ENCODE measurements around the gene AMH.

Gene AMH

DNA sequence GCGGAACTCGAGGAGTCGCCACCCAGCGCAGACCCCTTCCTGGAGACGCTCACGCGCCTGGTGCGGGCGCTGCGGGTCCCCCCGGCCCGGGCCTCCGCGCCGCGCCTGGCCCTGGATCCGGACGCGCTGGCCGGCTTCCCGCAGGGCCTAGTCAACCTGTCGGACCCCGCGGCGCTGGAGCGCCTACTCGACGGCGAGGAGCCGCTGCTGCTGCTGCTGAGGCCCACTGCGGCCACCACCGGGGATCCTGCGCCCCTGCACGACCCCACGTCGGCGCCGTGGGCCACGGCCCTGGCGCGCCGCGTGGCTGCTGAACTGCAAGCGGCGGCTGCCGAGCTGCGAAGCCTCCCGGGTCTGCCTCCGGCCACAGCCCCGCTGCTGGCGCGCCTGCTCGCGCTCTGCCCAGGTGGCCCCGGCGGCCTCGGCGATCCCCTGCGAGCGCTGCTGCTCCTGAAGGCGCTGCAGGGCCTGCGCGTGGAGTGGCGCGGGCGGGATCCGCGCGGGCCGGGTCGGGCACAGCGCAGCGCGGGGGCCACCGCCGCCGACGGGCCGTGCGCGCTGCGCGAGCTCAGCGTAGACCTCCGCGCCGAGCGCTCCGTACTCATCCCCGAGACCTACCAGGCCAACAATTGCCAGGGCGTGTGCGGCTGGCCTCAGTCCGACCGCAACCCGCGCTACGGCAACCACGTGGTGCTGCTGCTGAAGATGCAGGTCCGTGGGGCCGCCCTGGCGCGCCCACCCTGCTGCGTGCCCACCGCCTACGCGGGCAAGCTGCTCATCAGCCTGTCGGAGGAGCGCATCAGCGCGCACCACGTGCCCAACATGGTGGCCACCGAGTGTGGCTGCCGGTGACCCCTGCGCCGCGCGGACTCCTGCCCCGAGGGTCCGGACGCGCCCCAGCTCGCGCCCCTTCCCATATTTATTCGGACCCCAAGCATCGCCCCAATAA lies 2.3 kb downstream of the AMH start:
- no peak for DNase-seq

- DNase-seq = no peak
Measured at GRCh38 chr19:2252055-2252796, 3.1 kb downstream of the AMH start.

DNA sequence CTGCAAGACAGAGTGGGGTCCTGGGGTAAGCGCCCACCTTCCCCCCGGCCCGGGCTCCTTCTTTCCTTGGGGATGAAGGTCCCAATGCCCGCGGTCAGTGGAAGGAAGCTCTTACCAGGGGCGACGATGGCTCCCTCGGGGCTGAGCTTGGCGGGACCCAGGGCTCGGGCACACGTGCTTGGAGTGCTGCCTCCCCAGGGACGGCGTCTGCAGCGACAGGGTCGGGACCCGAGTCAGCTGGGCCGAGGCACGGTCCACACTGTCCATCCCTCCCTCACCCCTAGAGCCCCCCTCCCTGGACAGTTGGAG lies 3.6 kb downstream of the AMH start:
- DNase-seq = no peak

- DNase-seq = peak; percentile 61
Measured at GRCh38 chr19:2253106-2254063, 4.3 kb downstream of the AMH start.

DNA sequence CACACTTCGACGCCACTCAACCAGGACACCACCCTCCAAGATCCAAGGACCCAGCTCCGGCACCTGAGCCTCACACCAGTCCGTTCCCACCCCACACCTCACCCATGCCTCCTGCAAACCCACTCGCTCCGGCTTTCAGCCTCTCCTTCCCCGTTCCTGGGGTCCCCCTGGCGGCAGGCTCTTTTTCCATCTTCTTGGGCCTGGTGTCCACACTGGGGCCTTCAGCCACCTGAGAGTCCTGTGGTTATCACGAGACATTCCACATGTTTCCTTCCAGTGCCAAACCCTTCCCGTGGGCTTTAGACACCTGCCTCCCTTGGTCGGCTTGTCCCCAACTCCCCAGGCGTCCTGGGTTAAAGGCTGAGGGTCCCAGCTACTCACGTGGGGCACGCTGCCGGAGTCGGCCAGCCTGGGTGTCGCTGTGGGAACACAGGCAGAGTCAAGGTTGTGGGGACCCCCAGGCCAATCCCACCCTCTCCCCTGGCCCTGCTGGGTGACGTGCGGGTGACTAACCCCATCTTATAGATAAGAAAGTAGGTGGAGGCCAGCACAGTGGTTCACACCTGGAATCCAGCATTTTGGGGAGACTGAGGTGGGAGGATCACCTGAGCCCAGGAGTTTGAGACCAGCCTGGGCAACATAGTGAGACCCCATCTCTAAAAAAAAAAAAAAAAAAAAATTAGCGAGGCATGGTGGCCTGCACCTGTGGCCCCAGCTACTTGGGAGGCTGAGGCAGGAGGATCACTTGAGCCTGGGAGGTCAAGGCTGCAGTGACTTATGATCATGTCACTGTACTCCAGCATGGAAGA lies 5.1 kb downstream of the AMH start:
- DNase-seq = no peak

DNA sequence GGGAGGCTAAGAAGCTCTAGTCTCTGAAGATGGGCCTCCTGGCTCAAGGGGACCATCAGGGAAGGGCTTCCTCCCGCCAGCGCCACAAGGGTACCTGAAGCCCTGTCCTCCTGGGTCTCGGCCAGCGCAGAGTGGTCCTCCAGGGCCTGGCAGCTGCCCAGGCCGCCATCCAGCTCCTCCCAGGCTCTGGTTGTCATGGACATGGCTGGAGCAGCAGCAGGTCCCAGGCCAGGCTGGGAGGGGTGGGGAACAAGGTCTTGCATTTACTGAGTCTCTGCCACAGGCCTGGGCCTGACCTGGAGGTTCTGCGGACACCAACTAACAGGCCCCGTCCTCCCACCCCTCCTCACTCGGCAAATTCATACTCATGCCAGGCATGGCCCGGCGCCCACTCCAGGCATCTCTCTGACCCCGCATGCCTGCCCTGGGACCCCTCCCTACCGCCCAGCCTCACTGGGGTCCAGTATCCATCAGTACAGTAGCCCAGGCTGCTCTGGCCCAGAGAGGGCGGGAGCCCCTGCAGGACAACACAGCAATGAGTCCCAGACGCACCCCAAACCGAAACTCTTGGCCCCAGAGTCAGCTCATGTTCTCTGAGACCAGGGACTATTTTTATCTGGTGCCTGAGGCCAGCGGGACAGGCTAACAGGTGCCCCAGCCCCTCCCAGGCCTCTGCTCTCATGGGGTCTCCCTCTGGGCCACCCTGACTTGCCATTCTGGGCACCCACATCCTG lies 6.2 kb downstream of the AMH start:
- DNase-seq = no peak

DNA sequence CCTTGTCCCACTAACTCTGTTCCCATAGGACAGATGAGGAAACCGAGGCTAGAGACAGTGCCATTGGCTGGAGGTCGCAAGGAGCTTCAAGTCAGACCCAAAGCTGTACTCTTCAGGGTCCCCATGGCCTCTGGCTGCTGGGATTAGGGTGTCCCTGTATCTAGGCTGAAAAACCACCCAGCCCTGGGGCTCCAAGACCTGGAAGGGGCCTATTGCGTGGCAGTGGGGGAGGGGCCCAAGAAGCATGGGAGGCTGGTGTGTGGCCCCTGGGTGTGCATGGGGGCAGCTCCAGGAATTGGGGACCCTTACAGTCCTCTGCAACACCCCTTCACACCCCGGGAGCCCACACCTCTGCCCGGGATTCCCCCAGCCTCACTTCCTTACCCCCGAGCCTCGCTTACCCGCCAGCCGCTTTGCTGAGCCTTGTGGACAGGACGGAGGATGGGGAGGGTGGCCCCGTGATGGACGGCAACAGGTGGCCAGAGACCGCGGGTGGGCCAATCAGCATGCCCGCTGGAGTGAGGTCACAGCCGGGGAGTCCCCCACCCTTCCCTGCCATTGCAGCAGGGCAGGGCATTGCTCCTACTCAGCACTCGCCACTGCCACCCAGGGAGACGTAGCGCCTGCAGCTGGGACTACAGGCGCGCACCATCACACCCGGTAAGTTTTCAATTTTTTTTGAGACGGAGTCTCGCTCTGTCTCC lies 7.0 kb downstream of the AMH start, which contains the start of gene JSRP1:
Gene JSRP1 (minus strand): TSS at position 436 of the 704 bp plus-strand sequence. CDS start 1,103 bp downstream, outside the sequence.
- DNase-seq = no peak

- DNase-seq = no peak
Measured at GRCh38 chr19:2259336-2259735, 10.2 kb downstream of the AMH start.

DNA sequence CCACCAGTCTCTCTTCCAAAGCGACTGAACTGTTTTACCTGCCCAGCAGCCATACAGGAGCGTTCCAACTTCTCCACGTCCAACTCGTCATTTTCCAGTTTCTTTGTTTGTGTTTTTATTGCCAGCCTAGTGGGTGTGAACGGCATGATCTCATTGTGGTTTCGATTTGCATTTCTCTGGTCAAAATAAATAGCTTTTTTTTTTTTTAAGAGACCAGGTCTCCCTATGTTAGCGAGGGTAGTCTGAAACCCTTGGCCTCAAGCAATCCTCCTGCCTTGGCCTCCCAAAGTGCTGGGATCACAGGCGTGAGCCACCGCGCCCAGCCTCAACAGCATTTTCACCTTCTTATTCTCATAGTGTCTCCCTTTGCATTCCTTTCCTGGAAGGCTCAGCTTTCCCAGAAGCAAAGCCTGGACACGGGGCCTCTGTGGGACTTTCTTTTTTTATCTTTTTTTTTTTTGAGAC lies 11.2 kb downstream of the AMH start:
- peak; percentile 47 for DNase-seq

DNA sequence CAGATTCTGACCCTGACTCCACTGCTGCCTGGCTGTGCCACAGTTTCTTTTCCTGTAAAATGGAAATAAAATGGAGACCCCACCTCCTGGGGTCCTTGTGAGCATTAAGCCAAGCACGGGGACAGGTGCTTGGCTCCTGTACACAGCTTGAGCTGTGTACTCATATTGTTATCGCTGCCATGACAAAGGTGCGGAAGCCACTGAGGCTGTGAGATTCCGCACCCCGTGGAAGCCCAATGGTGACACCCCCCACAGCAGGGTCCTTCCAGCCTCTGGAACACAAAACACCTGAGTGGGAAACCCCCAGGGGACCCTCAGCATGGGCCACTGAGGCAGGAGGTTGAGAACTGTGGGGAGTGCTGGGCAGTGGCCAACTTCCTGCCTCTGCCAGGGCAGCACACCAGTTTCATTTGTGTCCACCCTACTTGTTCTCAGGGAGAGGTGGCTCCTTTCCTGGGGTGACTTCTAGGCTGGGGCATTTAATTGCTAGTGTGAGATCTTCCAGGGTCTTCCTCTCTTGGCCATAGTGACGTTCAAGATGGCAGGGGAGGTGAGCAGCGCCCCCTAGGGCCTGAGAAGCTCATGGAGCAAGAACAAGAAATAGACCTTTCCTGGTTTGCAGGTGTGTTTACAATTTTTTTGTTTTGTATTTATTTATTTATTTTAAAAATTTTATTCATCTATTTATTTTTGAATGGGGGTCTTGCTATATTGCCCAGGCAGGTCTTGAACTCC lies 12.5 kb downstream of the AMH start:
- peak; percentile 74 for DNase-seq

DNA sequence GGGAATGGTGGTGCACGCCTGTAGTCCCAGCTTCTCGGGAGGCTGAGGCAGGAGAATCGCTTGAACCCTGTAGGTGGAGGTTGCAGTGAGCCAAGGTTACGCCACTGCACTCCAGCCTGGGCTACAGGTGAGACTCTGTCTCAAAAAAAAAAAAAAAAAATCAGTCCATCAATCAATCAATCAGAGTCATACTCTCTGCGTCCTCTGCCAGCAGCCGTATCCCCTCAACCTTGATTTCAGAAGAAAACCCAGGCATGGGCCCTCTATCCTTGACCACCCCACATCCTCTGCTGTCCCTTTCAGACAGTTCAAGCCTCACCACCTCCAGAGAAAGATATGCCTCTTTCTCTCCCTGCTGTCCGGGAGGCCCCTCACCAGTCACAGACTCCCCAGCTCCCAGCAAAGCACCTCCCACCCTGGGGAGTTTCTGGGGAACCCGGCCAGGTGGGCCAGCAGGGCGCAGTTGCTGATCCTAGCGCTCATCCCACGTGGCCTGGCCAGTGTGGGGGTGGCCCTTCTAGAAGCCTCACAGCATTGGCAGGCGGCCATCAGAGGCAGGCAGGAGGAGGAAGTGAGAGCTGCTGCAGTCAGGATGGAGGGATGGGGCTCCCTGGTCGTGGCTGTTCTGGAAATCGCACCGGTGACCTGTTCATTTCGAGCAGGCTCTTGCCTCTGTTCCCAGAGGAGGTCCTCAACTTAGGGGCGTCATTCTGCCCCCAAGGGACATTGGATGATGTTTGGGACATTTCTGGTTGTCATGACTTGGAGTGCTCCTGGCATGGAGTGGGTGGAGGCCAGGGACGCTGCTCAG lies 17.3 kb downstream of the AMH start:
- DNase-seq = no peak

DNA sequence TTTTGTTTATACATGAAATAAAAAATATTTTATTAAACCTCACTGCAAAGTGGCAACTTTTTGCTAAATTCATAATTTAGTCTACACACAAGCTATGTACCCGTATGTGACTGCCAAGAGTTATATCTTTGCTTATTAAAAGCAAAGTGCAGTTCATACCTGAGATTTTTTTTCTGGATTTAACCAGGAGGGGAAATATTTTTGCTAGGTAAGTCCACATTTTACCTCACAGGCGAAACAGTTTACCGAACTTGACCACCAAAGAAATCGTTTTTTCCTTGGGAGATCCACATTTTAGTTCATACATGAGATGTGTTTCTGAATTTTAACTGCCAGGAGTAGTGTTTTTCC lies 19.3 kb downstream of the AMH start:
- DNase-seq = no peak

DNA sequence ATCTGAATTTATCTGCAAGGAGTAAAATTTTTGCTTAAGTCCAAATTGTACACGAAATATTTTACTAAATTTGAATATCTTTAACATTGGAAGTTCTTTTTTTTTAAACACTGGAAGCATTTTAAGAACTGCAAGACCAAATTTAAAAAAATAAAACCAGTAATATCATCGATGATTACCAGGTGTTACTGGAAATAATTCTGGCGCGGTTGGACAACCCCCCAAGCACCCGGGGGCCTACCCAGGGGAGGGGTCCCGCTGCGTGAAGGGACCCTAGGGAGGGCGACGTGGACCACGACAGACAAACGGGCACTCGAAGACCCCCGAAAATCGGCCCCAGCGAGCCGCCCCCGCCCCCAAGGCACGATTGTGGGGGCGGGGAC lies 19.7 kb downstream of the AMH start:
- no peak for DNase-seq

DNA sequence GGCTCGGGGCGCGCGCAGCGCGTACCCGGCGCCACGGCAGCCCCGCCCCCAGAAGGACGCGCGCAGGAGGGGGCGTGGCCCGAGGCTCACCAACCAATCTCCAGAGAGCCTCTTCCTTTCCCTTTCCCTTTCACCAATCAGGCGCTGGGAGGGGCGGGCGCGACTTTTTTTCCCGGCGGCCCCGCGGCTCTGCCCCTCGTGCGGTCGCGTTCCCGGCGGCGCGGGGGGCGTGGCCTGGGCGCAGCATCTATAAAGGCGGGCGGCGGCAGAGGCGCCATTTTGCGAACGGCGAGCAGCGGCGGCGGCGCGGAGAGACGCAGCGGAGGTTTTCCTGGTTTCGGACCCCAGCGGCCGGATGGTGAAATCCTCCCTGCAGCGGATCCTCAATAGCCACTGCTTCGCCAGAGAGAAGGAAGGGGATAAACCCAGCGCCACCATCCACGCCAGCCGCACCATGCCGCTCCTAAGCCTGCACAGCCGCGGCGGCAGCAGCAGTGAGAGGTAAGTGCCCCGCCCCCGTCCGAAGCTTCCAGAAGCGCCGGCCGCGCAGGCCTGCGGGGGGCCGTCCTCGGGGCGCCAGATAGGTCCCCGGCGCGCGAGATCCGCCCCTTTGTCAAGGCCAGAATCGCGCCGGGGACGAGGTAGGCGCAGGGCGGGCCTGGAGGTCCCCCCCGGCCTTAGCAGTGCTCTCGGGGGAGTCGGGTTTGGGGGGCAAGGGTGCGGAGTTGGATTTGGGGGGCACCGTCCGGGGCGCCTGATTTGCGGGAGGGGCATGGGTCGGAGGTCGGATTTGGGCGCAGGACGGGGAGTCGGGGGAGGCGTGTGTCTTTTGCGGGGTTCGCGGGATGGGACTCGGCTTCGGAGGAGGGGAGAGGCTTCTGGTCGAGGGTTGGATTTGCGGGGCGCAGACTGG lies 20.4 kb downstream of the AMH start:
- DNase-seq = peak; percentile 99

DNA sequence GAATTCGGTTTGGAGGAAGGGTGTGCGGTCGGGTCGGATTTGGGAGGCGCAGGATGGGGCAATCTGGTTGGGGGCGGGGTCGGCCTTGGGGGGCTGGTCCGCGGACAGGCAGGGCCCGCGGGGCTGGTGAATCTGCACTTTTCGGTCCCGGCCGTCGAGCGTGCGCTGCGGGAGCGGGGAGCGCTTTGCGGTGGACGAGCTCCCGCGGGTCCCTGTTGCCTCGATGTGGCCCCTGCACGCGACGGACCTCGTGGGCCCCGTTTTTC lies 21.0 kb downstream of the AMH start:
- DNase-seq = no peak

GRCh38 chr19:2270423-2271233 lies 21.5 kb downstream of the AMH start:
- DNase-seq = peak; percentile 78
